H1 (cell line): ENCODE measurements around the gene PTCHD1. TPM values are rescaled to one million over a fixed set of nuclear protein-coding genes. Genes with fewer than 3 reads are reported as not detected.
A peak's percentile ranks its signal among the peaks of the same experiment; 100 is the strongest.

ENCODE experiments used
- CTCF ChIA-PET: fragments of 300-600 bp; sonication (Branson Sonifier 250); formaldehyde crosslinking; loops from one replicate; lab custom pipeline; 2021; ENCODE audit not compliant: partially characterized antibody; lab: Charles Lee
- POLR2A ChIA-PET: fragments of 300-600 bp; sonication (Branson Sonifier 250); formaldehyde crosslinking; loops from one replicate; lab custom pipeline; 2021; ENCODE audit warnings: inconsistent platforms; ENCODE audit not compliant: partially characterized antibody; lab: Charles Lee
- DNase-seq, 2 experiments: peaks; one replicate each; pipeline versions ENCODE4 v3.0.0 to v3.0.0-alpha.2; 2010 to 2022; ENCODE audit warnings: low spot score in 2 of 2, low read depth in 1 of 2, mixed read lengths in 1 of 2
- FAIRE-seq: peaks from 2 replicates; lab custom pipeline; 2011; peaks lifted over from hg19 to GRCh38; lab: Jason Lieb, UNC
- H2AFZ ChIP-seq: 2 replicates; pipeline ENCODE4 v1.8.1; 2012; ENCODE audit warnings: low read length, inconsistent platforms
- H2AK5ac ChIP-seq: 2 replicates; pipeline ENCODE4 v1.6.1; 2013; ENCODE audit warnings: low read depth, low read length
- H2BK120ac ChIP-seq: replicated peaks from 2 replicates; pipeline ENCODE3; 2013; ENCODE audit warnings: low read depth, low read length, inconsistent platforms
- H2BK12ac ChIP-seq: 2 replicates; pipeline ENCODE4 v1.6.1; 2013; ENCODE audit warnings: low read depth, low read length
- H2BK15ac ChIP-seq: 2 replicates; pipeline ENCODE4 v1.6.1; 2013; ENCODE audit warnings: low read length
- H2BK20ac ChIP-seq: 2 replicates; pipeline ENCODE4 v1.6.1; 2013; ENCODE audit warnings: low read length
- H2BK5ac ChIP-seq: 2 replicates; pipeline ENCODE4 v1.6.1; 2013; ENCODE audit warnings: low read depth, low read length
- H3K14ac ChIP-seq: 2 replicates; pipeline ENCODE4 v1.6.1; 2013; ENCODE audit warnings: inconsistent platforms; ENCODE audit not compliant: insufficient read length
- H3K18ac ChIP-seq: 2 replicates; pipeline ENCODE4 v1.6.1; 2013; ENCODE audit warnings: low read length; ENCODE audit errors: extremely low read depth
- H3K23ac ChIP-seq: 2 replicates; pipeline ENCODE4 v1.6.1; 2013; ENCODE audit warnings: inconsistent platforms; ENCODE audit not compliant: insufficient read length
- H3K23me2 ChIP-seq: 2 replicates; pipeline ENCODE4 v1.6.1; 2013; ENCODE audit warnings: low read depth, low read length
- H3K27ac ChIP-seq: 2 replicates; pipeline ENCODE4 v1.6.1; 2011; ENCODE audit warnings: low read depth, low read length, inconsistent platforms
- H3K27me3 ChIP-seq, 4 experiments: replicated peaks in 1 of 4; 1 replicate in 1 of 4; 2 replicates in 3 of 4; pipeline versions ENCODE4 v1.6.1 to v1.8.1; 2011 to 2013; ENCODE audit warnings: low read length in 3 of 4, mild to moderate bottlenecking in 3 of 4, inconsistent platforms in 2 of 4, mixed read lengths in 2 of 4, moderate library complexity in 1 of 4; ENCODE audit not compliant: control insufficient read depth in 3 of 4, insufficient read depth in 3 of 4; ENCODE audit errors: extremely low read depth in 1 of 4
- H3K36me3 ChIP-seq, 4 experiments: 2 replicates each; pipeline versions ENCODE4 v1.6.1 to v1.8.1; 2011 to 2013; ENCODE audit warnings: mild to moderate bottlenecking in 4 of 4, low read length in 3 of 4, moderate library complexity in 2 of 4, control low read depth in 1 of 4, inconsistent platforms in 1 of 4; ENCODE audit not compliant: insufficient read depth in 4 of 4, control insufficient read depth in 2 of 4
- H3K4ac ChIP-seq: replicated peaks from 2 replicates; pipeline ENCODE3; 2013; ENCODE audit warnings: low read length, low read depth, mixed read lengths, inconsistent platforms; ENCODE audit not compliant: insufficient read length
- H3K4me1 ChIP-seq, 4 experiments: replicated peaks in 1 of 4; 1 replicate in 1 of 4; 2 replicates in 3 of 4; pipeline versions ENCODE4 v1.6.1 to v1.8.1; 2011 to 2013; ENCODE audit warnings: low read length in 3 of 4, inconsistent platforms in 2 of 4, mixed read lengths in 1 of 4; ENCODE audit not compliant: insufficient read depth in 4 of 4, control insufficient read depth in 3 of 4
- H3K4me2 ChIP-seq, 2 experiments: 2 replicates each; pipeline versions ENCODE4 v1.6.1 to v1.8.1; 2011 to 2013; ENCODE audit warnings: low read depth in 2 of 2, low read length in 2 of 2, control low read depth in 1 of 2, inconsistent platforms in 1 of 2, mild to moderate bottlenecking in 1 of 2; ENCODE audit not compliant: insufficient read depth in 1 of 2
- H3K4me3 ChIP-seq, 4 experiments: fragments of 200-600, 300-600 bp in 1 of 4; sonication (generic), shearing (Covaris generic), sonication (Bioruptor Twin) in 1 of 4; 2 replicates each; pipeline versions ENCODE4 v1.5.1 to v1.8.1; 2011 to 2016; ENCODE audit warnings: low read length in 4 of 4, low read depth in 3 of 4, control low read depth in 2 of 4, inconsistent platforms in 2 of 4, mild to moderate bottlenecking in 2 of 4, mixed read lengths in 1 of 4, moderate library complexity in 1 of 4; ENCODE audit not compliant: insufficient read depth in 2 of 4; ENCODE audit errors: extremely low read depth in 1 of 4
- H3K56ac ChIP-seq: replicated peaks from 2 replicates; pipeline ENCODE3; 2013; ENCODE audit warnings: low read depth, mild to moderate bottlenecking, mixed read lengths, low read length, inconsistent platforms; ENCODE audit not compliant: insufficient read length
- H3K79me1 ChIP-seq: 2 replicates; pipeline ENCODE4 v1.6.1; 2013; ENCODE audit warnings: low read depth, low read length, control low read depth
- H3K79me2 ChIP-seq, 2 experiments: 2 replicates each; pipeline versions ENCODE4 v1.6.1 to v1.8.1; 2012 to 2013; ENCODE audit warnings: low read length in 2 of 2, mild to moderate bottlenecking in 2 of 2, inconsistent platforms in 1 of 2; ENCODE audit not compliant: insufficient read depth in 2 of 2, control insufficient read depth in 1 of 2
- H3K9ac ChIP-seq, 4 experiments: replicated peaks in 1 of 4; 1 replicate in 1 of 4; 2 replicates in 3 of 4; pipeline versions ENCODE4 v1.6.1 to v1.8.1; 2011 to 2013; ENCODE audit warnings: low read depth in 3 of 4, low read length in 3 of 4, control low read depth in 2 of 4, mild to moderate bottlenecking in 2 of 4, moderate library complexity in 2 of 4, inconsistent platforms in 1 of 4; ENCODE audit errors: extremely low read depth in 1 of 4
- H3K9me3 ChIP-seq, 2 experiments: 2 replicates each; pipeline versions ENCODE4 v1.6.1 to v1.8.1; 2012 to 2013; ENCODE audit warnings: mild to moderate bottlenecking in 2 of 2, moderate library complexity in 2 of 2, control low read depth in 1 of 2, inconsistent platforms in 1 of 2, low read depth in 1 of 2, low read length in 1 of 2, mixed read lengths in 1 of 2; ENCODE audit not compliant: insufficient read depth in 2 of 2
- H4K20me1 ChIP-seq, 2 experiments: replicated peaks in 1 of 2; 2 replicates each; pipeline versions ENCODE3 to v1.8.1; 2011 to 2013; ENCODE audit warnings: inconsistent platforms in 2 of 2, low read length in 2 of 2, mild to moderate bottlenecking in 1 of 2; ENCODE audit not compliant: insufficient read depth in 2 of 2, control insufficient read depth in 1 of 2
- H4K5ac ChIP-seq: 2 replicates; pipeline ENCODE4 v1.6.1; 2013; ENCODE audit warnings: low read length, low read depth, mixed read lengths, inconsistent platforms; ENCODE audit not compliant: insufficient read length
- H4K8ac ChIP-seq: 2 replicates; pipeline ENCODE4 v1.8.0; 2013; ENCODE audit warnings: mild to moderate bottlenecking, moderate library complexity, low read length, inconsistent platforms; ENCODE audit not compliant: insufficient read depth; ENCODE audit errors: extremely low read depth
- H4K91ac ChIP-seq: replicated peaks from 2 replicates; pipeline ENCODE3; 2013; ENCODE audit warnings: low read length, mixed read lengths, inconsistent platforms; ENCODE audit not compliant: insufficient read length
- ASH2L ChIP-seq: fragments of 200-600, 300-600 bp; sonication (generic); IDR thresholded peaks from one replicate; pipeline ENCODE4 v1.7.1; 2017; ENCODE audit warnings: low read length
- BCL11A ChIP-seq, 2 experiments: IDR thresholded peaks; one replicate each; pipeline ENCODE4 v1.6.1; 2011; ENCODE audit warnings: low read depth in 2 of 2, low read length in 2 of 2, mild to moderate bottlenecking in 2 of 2
- CHD2 ChIP-seq: IDR thresholded peaks from 2 replicates; pipeline ENCODE4 v1.6.1; 2012; ENCODE audit warnings: low read length, improper control_type of control experiment
- CTBP2 ChIP-seq: IDR thresholded peaks from 2 replicates; pipeline ENCODE4 v1.7.0; 2011; ENCODE audit warnings: borderline replicate concordance, mild to moderate bottlenecking, moderate library complexity, mixed read lengths, low read length; ENCODE audit not compliant: insufficient read depth, insufficient read length
- JUND ChIP-seq: IDR thresholded peaks from 2 replicates; pipeline ENCODE4 v1.6.1; 2011; ENCODE audit warnings: mild to moderate bottlenecking, improper control_type of control experiment, low read length
- PHF8 ChIP-seq: fragments of 200-600 bp; sonication (generic); conservative IDR thresholded peaks from 2 replicates; pipeline ENCODE4 v1.7.1; 2012; ENCODE audit warnings: low read depth, mild to moderate bottlenecking, inconsistent platforms, low read length, moderate library complexity
- POLR2A ChIP-seq, 2 experiments: IDR thresholded peaks; 1 replicate in 1 of 2; 2 replicates in 1 of 2; pipeline ENCODE4 v1.6.1; 2011; ENCODE audit warnings: low read depth in 2 of 2, low read length in 2 of 2, mild to moderate bottlenecking in 2 of 2; ENCODE audit errors: control extremely low read depth in 1 of 2
- SIX5 ChIP-seq: IDR thresholded peaks from 2 replicates; pipeline ENCODE4 v1.6.1; 2011; ENCODE audit warnings: mild to moderate bottlenecking, low read depth, low read length
- TBP ChIP-seq: IDR thresholded peaks from 2 replicates; pipeline ENCODE4 v1.6.1; 2011; ENCODE audit warnings: low read depth, low read length, improper control_type of control experiment
- TEAD4 ChIP-seq: IDR thresholded peaks from 2 replicates; pipeline ENCODE4 v1.6.1; 2012; ENCODE audit warnings: low read depth, low read length, inconsistent platforms, mixed read lengths
- WGBS, 2 experiments: shearing (Covaris generic) in 1 of 2; methylation state at CpG; one replicate each; pipeline versions ENCODE4 v1.1.6 to v1.1.7; 2013 to 2015; ENCODE audit warnings: low lambda C conversion rate in 2 of 2, mixed read lengths in 2 of 2, inconsistent platforms in 1 of 2, low coverage in 1 of 2, missing lambda C conversion rate in 1 of 2; ENCODE audit not compliant: insufficient replicate concordance in 2 of 2, insufficient coverage in 1 of 2, insufficient read length in 1 of 2; ENCODE audit errors: extremely low coverage in 1 of 2, missing lambda C conversion rate in 1 of 2; 5-methylcytosine and 5-hydroxymethylcytosine counted together
- polyA plus RNA-seq, 7 experiments: library from polyadenylated mRNA; depleted of rRNA in 3 of 7; stranded (reverse) in 5 of 7; unstranded in 2 of 7; fragments of >200 nt in 5 of 7; fragments of 200-250 nt in 2 of 7; gene quantifications; 1 replicate in 5 of 7; 2 replicates in 1 of 7; 4 replicates in 1 of 7; pipeline versions ENCODE4 v1.2.1 to v1.2.3, GENCODE V29; 2011 to 2013; ENCODE audit warnings: missing spikeins in 2 of 7, mixed read lengths in 2 of 7
- total RNA-seq: library from RNA; stranded (reverse); fragmentation: NEBNext Ultra II Directional; extraction: Animal tissue kit (Norgen Biotek cat#: 25700); gene quantifications from 2 replicates; pipeline ENCODE4 v1.2.1, GENCODE V29; 2021
- TF ChIP-seq, protein P1 (sequence below): IDR thresholded peaks from 2 replicates; pipeline ENCODE4 v1.6.1; 2012; ENCODE audit warnings: inconsistent platforms
- TF ChIP-seq, protein P2 (sequence below): IDR thresholded peaks from 2 replicates; pipeline ENCODE4 v1.6.1; 2012; ENCODE audit warnings: low read length, inconsistent platforms

PTCHD1 gene
- total and polyA plus RNA-seq, 2 of the 8 experiments (the other 6 are each of a cell fraction or from before 2014, with no cell fraction given) = 0.53 to 2.4 TPM

DNA sequence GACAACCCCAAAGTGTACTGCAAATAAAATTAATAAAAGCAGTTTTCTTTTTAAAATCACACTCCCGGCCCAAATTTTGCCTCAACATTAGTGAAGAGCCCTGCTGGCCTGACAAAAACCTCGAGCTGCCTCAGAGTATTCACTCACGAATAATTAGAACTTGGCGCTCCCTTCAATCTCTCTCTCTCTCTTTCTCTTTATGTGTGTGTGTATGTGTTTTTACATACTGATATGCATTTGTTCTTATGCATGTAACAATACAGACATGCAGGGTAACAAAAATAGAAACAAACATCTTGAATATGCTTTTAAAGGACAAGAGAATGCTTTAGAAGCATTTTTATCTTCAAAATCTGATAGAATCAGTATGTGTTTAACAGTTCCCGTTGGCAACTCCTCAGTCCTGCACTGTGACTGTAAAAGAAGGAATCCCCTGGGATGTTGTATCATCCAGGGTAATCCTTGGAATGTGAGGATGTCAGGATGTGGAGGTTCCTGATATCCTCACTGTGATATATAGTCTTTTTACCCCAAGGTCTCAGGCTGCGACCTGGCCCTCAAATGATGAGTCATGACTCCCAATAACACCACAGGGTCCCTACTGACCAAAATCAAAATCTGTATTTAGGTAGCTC, 53.0 kb downstream of the PTCHD1 start:
- Histone ChIP-seq H3K23me2 (no peaks in the 10 kb centered on the region), H2BK12ac (no peak overlapping the region), H3K14ac (no peak overlapping the region), H3K56ac (no peak overlapping the region), H3K4me3 (no peak overlapping the region), H2BK20ac (no peak overlapping the region), H4K8ac (no peak overlapping the region), H3K27me3 (no peaks in the 10 kb centered on the region), H3K79me1 (no peaks in the 10 kb centered on the region), H2AK5ac (no peak overlapping the region), H3K27ac (no peak overlapping the region), H3K36me3 (no peaks in the 10 kb centered on the region), H3K4me2 (no peak overlapping the region), H2BK5ac (no peak overlapping the region), H3K4me1 (peaks cover 0 to 3% (median 0%) of the 10 kb centered on the region in 4 experiments; a peak in 1 of 7 replicates), H3K18ac (no peak overlapping the region), H3K23ac (no peak overlapping the region), H3K9me3 (no peaks in the 10 kb centered on the region), H4K20me1 (no peaks in the 10 kb centered on the region), H3K79me2 (no peaks in the 10 kb centered on the region), H2BK15ac (no peak overlapping the region), H2BK120ac (no peak overlapping the region), H3K9ac (no peak overlapping the region), H3K4ac (no peak overlapping the region), H4K91ac (no peak overlapping the region), H2AFZ (no peak overlapping the region), H4K5ac (no peak overlapping the region)
- WGBS, 2 experiments = 75% methylated on average over 6 of the region's 6 CpGs; no CpG with 5 or more reads in 1 of the 2 experiments
- ChIA-PET POLR2A (no interaction called here), CTCF (interaction anchor here (0.8 kb wide), 1 partner anchor 15 kb away, joined by 3 read pairs; no protein-coding TSS in a partner anchor)
- DNase-seq (no peak), FAIRE-seq (peak; percentile 58)
- TF ChIP-seq POLR2A (IDR thresholded peaks at IDR 0.05; ENCODE audit: control extremely low read depth in 1 of 2, low read depth in 2 of 2, low read length in 2 of 2) = no peak
- TF ChIP-seq TEAD4 = no peak
- no peak for TF ChIP-seq SIX5
- no peak for TF ChIP-seq CHD2
- no peak for TF ChIP-seq CTBP2
- no peak for TF ChIP-seq ASH2L
- TF ChIP-seq BCL11A (IDR thresholded peaks at IDR 0.05; ENCODE audit: low read depth in 2 of 2, low read length in 2 of 2) = no peak
- no peak for TF ChIP-seq PHF8
- TF ChIP-seq, protein P1, sequence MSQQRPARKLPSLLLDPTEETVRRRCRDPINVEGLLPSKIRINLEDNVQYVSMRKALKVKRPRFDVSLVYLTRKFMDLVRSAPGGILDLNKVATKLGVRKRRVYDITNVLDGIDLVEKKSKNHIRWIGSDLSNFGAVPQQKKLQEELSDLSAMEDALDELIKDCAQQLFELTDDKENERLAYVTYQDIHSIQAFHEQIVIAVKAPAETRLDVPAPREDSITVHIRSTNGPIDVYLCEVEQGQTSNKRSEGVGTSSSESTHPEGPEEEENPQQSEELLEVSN = no peak
- TF ChIP-seq, protein P2, sequence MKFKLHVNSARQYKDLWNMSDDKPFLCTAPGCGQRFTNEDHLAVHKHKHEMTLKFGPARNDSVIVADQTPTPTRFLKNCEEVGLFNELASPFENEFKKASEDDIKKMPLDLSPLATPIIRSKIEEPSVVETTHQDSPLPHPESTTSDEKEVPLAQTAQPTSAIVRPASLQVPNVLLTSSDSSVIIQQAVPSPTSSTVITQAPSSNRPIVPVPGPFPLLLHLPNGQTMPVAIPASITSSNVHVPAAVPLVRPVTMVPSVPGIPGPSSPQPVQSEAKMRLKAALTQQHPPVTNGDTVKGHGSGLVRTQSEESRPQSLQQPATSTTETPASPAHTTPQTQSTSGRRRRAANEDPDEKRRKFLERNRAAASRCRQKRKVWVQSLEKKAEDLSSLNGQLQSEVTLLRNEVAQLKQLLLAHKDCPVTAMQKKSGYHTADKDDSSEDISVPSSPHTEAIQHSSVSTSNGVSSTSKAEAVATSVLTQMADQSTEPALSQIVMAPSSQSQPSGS = no peak
- no peak for TF ChIP-seq JUND
- no peak for TF ChIP-seq TBP
